Lung (tissue), 12 donors: ENCODE data around the gene INF2. TPM values are rescaled to one million over a fixed set of nuclear protein-coding genes. Genes with fewer than 3 reads are reported as not detected.

Experiments
- ATAC-seq: fragments of 200-7000 bp; cut with Tn5 transposase; one replicate; pipeline ENCODE4 v1.9.1; 2020; ENCODE audit warnings: moderate number of reproducible peaks; ENCODE audit not compliant: insufficient read depth, low FRiP score
- DNase-seq, 3 donors: peaks; one replicate each; pipeline ENCODE4 v3.0.0-alpha.2; 2013 to 2017
- H3K27ac ChIP-seq, 2 donors: one replicate each; pipeline ENCODE4 v1.5.1; 2013; ENCODE audit warnings: mild to moderate bottlenecking in 2 of 2, moderate library complexity in 2 of 2, control low read depth in 1 of 2, inconsistent platforms in 1 of 2, low read depth in 1 of 2, low read length in 1 of 2
- H3K27me3 ChIP-seq, 3 donors: one replicate each; pipeline ENCODE4 v1.5.1; 2013; ENCODE audit warnings: low read length in 2 of 3; ENCODE audit not compliant: control insufficient read depth in 3 of 3, insufficient read depth in 3 of 3
- H3K36me3 ChIP-seq, 4 donors: one replicate each; pipeline ENCODE4 v1.5.1; 2013; ENCODE audit warnings: low read length in 4 of 4, mild to moderate bottlenecking in 1 of 4, moderate library complexity in 1 of 4; ENCODE audit not compliant: control insufficient read depth in 4 of 4, insufficient read depth in 4 of 4
- H3K4me1 ChIP-seq, 5 donors: one replicate each; pipeline ENCODE4 v1.5.1; 2013; ENCODE audit warnings: low read length in 5 of 5, mild to moderate bottlenecking in 2 of 5, moderate library complexity in 1 of 5; ENCODE audit not compliant: control insufficient read depth in 5 of 5, insufficient read depth in 5 of 5
- H3K4me3 ChIP-seq: one replicate; pipeline ENCODE4 v1.5.1; 2013; ENCODE audit warnings: mild to moderate bottlenecking, control low read depth, moderate library complexity
- H3K9ac ChIP-seq, 2 donors: one replicate each; pipeline ENCODE4 v1.5.1; 2013; ENCODE audit warnings: low read length in 2 of 2, control low read depth in 1 of 2; ENCODE audit not compliant: insufficient read depth in 1 of 2
- H3K9me3 ChIP-seq, 4 donors: one replicate each; pipeline ENCODE4 v1.5.1; 2013; ENCODE audit warnings: low read length in 3 of 4, mild to moderate bottlenecking in 1 of 4, moderate library complexity in 1 of 4; ENCODE audit not compliant: control insufficient read depth in 4 of 4, insufficient read depth in 3 of 4
- WGBS, 2 donors: extraction: QIAGEN DNeasy Blood & Tissue Kit; methylation state at CpG; one replicate each; pipeline ENCODE4 v1.1.7; 2013; 5-methylcytosine and 5-hydroxymethylcytosine counted together
- polyA plus RNA-seq, 2 donors: library from polyadenylated mRNA; stranded (reverse); fragments of 200-250 nt; gene quantifications; one replicate each; pipeline ENCODE4 v1.2.1, GENCODE V29; 2013
- total RNA-seq, 2 donors: library from RNA; depleted of rRNA in 1 of 2; stranded (reverse); fragments of >200 nt in 1 of 2; gene quantifications; one replicate each; pipeline ENCODE4 v1.2.1, GENCODE V29; 2014 to 2021
- TF ChIP-seq, protein P1 (sequence below): IDR thresholded peaks from 2 replicates; pipeline ENCODE4 v1.5.1; 2012; ENCODE audit warnings: mild to moderate bottlenecking; ENCODE audit errors: control extremely low read depth, extremely low read depth
- donor health status: control.
- donor health status: control.
- donor health status: Bipolar disorder and iron deficiency.
- donor health status: healthy.
- donor health status: DM: yes; HTN: yes; CAD: no.

INF2 gene
- total and polyA plus RNA-seq, 4 donors: 46.1 to 119 (median 78.4) TPM

DNA sequence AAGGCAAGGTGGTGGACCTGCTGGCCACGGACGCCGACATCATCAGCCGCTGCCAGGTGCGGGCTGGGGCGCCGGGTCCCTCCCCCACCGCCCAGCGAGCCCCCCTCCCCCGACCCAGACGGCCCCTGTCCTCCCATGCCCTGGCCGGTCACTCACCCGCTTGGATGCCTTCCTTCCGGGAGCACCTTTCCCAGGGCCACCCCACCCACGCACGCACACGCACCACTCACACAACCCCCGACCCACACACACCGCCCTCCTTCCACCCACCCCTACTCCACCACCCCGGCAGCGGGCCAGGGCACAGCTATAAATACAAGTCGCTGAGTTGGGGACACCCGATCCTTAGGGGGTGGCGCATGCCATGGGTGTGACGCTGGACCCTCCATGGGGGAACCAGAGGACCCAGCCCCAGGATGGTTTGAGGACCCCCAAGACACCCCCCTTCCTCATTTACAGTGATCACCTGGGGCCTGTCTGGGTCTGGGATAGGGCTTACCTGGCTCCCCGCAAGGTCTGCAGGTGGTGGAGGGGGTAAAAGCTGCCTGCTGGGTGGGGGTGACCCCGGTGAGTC is 35.1 kb downstream of the INF2 start:
- DNase-seq (peak; percentile 29 to 53 (median 40)), ATAC-seq (peak; percentile 20)
- 7 to 9% methylated on average over 17 to 27 of the region's 27 CpGs for WGBS, 2 donors
- Histone ChIP-seq H3K4me1 (peaks cover 0 to 15% (median 10%) of the 10 kb centered on the region in 5 donors), H3K27ac (peak overlapping the region in 1 of 2 donors; percentile 97), H3K9ac (no peak overlapping the region), H3K36me3 (peaks cover 0 to 8% (median 1%) of the 10 kb centered on the region in 4 donors), H3K27me3 (no peaks in the 10 kb centered on the region), H3K4me3 (peak overlapping the region; percentile 59), H3K9me3 (no peaks in the 10 kb centered on the region)
- TF ChIP-seq, protein P1, sequence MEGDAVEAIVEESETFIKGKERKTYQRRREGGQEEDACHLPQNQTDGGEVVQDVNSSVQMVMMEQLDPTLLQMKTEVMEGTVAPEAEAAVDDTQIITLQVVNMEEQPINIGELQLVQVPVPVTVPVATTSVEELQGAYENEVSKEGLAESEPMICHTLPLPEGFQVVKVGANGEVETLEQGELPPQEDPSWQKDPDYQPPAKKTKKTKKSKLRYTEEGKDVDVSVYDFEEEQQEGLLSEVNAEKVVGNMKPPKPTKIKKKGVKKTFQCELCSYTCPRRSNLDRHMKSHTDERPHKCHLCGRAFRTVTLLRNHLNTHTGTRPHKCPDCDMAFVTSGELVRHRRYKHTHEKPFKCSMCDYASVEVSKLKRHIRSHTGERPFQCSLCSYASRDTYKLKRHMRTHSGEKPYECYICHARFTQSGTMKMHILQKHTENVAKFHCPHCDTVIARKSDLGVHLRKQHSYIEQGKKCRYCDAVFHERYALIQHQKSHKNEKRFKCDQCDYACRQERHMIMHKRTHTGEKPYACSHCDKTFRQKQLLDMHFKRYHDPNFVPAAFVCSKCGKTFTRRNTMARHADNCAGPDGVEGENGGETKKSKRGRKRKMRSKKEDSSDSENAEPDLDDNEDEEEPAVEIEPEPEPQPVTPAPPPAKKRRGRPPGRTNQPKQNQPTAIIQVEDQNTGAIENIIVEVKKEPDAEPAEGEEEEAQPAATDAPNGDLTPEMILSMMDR: no peak

DNA sequence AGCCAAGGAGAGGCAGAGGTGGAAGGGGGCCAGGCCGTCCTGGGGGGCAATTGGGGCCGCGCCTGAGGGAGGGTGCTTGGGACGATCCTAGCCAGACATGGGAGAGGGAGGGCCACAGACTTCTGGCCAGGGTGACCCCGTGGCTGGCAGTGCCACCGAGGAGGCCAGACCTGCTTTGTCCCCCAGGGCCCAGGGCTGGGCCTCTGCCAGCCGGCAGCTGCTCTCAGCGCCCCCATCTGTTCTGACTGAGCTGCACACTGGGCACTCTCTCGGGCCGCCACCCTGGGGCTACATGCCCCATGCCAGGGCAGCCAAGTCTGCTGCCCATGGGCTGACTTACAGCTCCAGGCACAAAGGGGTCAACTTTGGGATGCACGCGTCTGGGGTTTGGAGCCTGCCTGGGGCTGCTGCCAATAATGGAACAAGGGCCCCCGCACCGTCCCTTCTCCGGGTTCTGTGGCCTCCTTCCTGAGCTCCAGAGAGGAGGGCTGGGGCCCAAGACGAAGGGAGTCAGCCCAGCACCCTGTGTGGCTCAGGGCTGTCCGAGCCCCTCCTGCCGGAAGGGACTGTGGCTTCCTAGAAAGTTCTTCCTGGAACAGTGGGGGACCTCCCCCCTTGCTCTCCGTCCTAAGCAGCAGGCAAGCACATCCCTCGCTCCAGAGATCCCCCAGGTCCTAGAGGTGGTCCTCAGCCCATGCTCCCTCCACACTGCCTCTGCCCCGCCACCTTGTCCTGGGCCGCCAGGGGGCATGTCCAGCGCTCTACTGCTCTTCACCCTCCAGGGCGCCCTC is 35.8 kb downstream of the INF2 start:
- no peaks in the 10 kb centered on the region for H3K27me3 ChIP-seq
- H3K27ac ChIP-seq: peak overlapping the region in 1 of 2 donors; percentile 97
- no peak overlapping the region for H3K4me3 ChIP-seq
- H3K9me3 ChIP-seq: no peaks in the 10 kb centered on the region
- WGBS, 2 donors: 42 to 61% methylated on average over 24 of the region's 24 CpGs
- ATAC-seq (no peak), DNase-seq (peak; percentile 71 to 81 (median 76))
- no peak overlapping the region for H3K9ac ChIP-seq
- TF ChIP-seq, protein P1: no peak
- peaks cover 0 to 15% (median 10%) of the 10 kb centered on the region in 5 donors for H3K4me1 ChIP-seq
- peaks cover 0 to 4% (median 1%) of the 10 kb centered on the region in 4 donors for H3K36me3 ChIP-seq

DNA sequence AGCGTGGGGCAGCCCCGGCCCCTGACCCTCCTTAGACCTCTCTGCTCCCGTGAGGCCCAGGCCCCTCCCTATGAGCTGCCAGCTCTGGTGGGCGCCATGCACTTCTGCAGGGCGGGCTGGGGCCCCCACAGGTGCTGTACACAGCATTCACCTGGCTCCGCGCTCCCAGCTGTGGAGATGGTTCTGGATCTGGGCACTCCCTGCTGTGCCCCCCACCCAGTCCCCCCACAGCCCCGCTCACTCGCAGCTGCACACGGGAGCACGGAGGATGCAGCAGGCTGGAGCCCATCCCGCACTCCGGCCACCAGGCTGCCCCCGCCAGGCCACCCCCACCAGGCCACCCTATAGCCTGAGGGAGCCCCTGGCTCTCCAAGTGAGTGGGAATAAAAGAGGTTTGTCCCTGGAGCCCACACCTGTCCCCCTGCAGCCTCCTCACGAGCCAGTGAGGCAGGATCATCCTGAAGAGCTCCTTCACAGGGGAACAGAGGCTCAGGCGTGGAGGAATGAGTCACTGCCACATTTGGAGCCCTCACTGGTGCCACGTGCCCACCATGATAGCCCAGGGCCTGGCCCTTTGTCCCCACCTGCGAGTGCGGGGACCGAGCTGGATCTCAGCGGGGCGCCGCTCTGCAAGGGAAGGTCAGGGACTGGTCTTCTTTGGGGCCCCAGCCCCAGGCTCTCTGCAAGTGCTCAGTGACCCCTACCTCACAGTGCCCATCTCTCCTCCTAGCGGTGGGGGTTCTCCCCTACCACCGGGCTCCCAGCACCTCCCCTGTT is 36.5 kb downstream of the INF2 start:
- H3K9me3 ChIP-seq: no peaks in the 10 kb centered on the region
- H3K4me1 ChIP-seq: peaks cover 0 to 15% (median 10%) of the 10 kb centered on the region in 5 donors
- peak overlapping the region in 1 of 2 donors; percentile 97 for H3K27ac ChIP-seq
- ATAC-seq (no peak), DNase-seq (no peak)
- TF ChIP-seq, protein P1: no peak
- no peak overlapping the region for H3K4me3 ChIP-seq
- peaks cover 0 to 4% (median 1%) of the 10 kb centered on the region in 4 donors for H3K36me3 ChIP-seq
- H3K27me3 ChIP-seq: no peaks in the 10 kb centered on the region
- WGBS, 2 donors: 86 to 89% methylated on average over 25 of the region's 25 CpGs
- H3K9ac ChIP-seq: no peak overlapping the region
